ENCODE results near the gene ZCRB1. TPM values are rescaled to one million over a fixed set of nuclear protein-coding genes. Genes with fewer than 3 reads are reported as not detected.

ZCRB1 gene
- total and polyA plus RNA-seq, 2 experiments from 2014 or later, result 18.1 to 256 TPM

- TF ChIP-seq, protein P1, sequence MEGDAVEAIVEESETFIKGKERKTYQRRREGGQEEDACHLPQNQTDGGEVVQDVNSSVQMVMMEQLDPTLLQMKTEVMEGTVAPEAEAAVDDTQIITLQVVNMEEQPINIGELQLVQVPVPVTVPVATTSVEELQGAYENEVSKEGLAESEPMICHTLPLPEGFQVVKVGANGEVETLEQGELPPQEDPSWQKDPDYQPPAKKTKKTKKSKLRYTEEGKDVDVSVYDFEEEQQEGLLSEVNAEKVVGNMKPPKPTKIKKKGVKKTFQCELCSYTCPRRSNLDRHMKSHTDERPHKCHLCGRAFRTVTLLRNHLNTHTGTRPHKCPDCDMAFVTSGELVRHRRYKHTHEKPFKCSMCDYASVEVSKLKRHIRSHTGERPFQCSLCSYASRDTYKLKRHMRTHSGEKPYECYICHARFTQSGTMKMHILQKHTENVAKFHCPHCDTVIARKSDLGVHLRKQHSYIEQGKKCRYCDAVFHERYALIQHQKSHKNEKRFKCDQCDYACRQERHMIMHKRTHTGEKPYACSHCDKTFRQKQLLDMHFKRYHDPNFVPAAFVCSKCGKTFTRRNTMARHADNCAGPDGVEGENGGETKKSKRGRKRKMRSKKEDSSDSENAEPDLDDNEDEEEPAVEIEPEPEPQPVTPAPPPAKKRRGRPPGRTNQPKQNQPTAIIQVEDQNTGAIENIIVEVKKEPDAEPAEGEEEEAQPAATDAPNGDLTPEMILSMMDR (conservative IDR thresholded peaks at IDR 0.05; ENCODE audit: low read depth in 2 of 2), result no peak
- TF ChIP-seq NANOG (IDR thresholded peaks at IDR 0.05; ENCODE audit: borderline replicate concordance) (no peak), JUNB (IDR thresholded peaks at IDR 0.05; ENCODE audit: unreplicated experiment) (no peak), ZNF114 (CRISPR knock-in tag; IDR thresholded peaks at IDR 0.05) (no peak), POLR2AphosphoS5 (IDR thresholded peaks at IDR 0.05; ENCODE audit: low read depth) (no peak), ZNF331 (CRISPR knock-in tag; IDR thresholded peaks at IDR 0.05; ENCODE audit: low read depth) (no peak)
- TF ChIP-seq, protein P2, sequence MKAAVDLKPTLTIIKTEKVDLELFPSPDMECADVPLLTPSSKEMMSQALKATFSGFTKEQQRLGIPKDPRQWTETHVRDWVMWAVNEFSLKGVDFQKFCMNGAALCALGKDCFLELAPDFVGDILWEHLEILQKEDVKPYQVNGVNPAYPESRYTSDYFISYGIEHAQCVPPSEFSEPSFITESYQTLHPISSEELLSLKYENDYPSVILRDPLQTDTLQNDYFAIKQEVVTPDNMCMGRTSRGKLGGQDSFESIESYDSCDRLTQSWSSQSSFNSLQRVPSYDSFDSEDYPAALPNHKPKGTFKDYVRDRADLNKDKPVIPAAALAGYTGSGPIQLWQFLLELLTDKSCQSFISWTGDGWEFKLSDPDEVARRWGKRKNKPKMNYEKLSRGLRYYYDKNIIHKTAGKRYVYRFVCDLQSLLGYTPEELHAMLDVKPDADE (IDR thresholded peaks at IDR 0.05), result no peak
Measured at GRCh38 chr12:42362647-42363260, 36.9 kb upstream of the ZCRB1 start (continued).

- Histone ChIP-seq H3K36me3 (ENCODE audit: insufficient read depth) (no peaks in the 10 kb centered on the region), H3K4me3 (no peak overlapping the region), H3K9me2 (ENCODE audit: insufficient read depth) (no peaks in the 10 kb centered on the region), H3K79me2 (replicated peaks; ENCODE audit: insufficient read depth) (peaks cover 43% of the 10 kb centered on the region), H3K27ac (ENCODE audit: low read depth) (no peak overlapping the region), H3K27me3 (ENCODE audit: insufficient read depth) (no peaks in the 10 kb centered on the region), H3K4me2 (no peak overlapping the region), H3F3A (replicated peaks; ENCODE audit: low read depth) (no peaks in the 10 kb centered on the region), H3K4me1 (ENCODE audit: insufficient read depth) (peaks cover 16% of the 10 kb centered on the region), H4K20me1 (replicated peaks; ENCODE audit: insufficient read depth) (peaks cover 5% of the 10 kb centered on the region), H2AFZ (no peak overlapping the region)
- H3K27ac Mint-ChIP-seq, result no peak overlapping the region
- H3K9me3 Mint-ChIP-seq, result no peaks in the 10 kb centered on the region
- ATAC-seq (no peak), DNase-seq (ENCODE audit: low spot score) (no peak)
- H3K4me3 Mint-ChIP-seq, result no peak overlapping the region
- peaks cover 14% of the 10 kb centered on the region for H3K4me1 Mint-ChIP-seq
- peaks cover 2% of the 10 kb centered on the region; the same call in 1 of the 3 replicates for H3K36me3 Mint-ChIP-seq (ENCODE audit: low read depth)
- peaks cover 2% of the 10 kb centered on the region for H3K27me3 Mint-ChIP-seq (ENCODE audit: insufficient read depth, low read depth, poor library complexity)
- TF ChIP-seq EZH2phosphoT487 (IDR thresholded peaks at IDR 0.05; ENCODE audit: unreplicated experiment) (no peak), CREB1 (CRISPR knock-in tag; IDR thresholded peaks at IDR 0.05; ENCODE audit: low read depth) (no peak), POLR2AphosphoS5 (IDR thresholded peaks at IDR 0.05; ENCODE audit: low read depth) (no peak), REST (IDR thresholded peaks at IDR 0.05; ENCODE audit: unreplicated experiment) (no peak), STAT1 (IDR thresholded peaks at IDR 0.05; ENCODE audit: unreplicated experiment) (no peak)
- TF ChIP-seq, protein P3, sequence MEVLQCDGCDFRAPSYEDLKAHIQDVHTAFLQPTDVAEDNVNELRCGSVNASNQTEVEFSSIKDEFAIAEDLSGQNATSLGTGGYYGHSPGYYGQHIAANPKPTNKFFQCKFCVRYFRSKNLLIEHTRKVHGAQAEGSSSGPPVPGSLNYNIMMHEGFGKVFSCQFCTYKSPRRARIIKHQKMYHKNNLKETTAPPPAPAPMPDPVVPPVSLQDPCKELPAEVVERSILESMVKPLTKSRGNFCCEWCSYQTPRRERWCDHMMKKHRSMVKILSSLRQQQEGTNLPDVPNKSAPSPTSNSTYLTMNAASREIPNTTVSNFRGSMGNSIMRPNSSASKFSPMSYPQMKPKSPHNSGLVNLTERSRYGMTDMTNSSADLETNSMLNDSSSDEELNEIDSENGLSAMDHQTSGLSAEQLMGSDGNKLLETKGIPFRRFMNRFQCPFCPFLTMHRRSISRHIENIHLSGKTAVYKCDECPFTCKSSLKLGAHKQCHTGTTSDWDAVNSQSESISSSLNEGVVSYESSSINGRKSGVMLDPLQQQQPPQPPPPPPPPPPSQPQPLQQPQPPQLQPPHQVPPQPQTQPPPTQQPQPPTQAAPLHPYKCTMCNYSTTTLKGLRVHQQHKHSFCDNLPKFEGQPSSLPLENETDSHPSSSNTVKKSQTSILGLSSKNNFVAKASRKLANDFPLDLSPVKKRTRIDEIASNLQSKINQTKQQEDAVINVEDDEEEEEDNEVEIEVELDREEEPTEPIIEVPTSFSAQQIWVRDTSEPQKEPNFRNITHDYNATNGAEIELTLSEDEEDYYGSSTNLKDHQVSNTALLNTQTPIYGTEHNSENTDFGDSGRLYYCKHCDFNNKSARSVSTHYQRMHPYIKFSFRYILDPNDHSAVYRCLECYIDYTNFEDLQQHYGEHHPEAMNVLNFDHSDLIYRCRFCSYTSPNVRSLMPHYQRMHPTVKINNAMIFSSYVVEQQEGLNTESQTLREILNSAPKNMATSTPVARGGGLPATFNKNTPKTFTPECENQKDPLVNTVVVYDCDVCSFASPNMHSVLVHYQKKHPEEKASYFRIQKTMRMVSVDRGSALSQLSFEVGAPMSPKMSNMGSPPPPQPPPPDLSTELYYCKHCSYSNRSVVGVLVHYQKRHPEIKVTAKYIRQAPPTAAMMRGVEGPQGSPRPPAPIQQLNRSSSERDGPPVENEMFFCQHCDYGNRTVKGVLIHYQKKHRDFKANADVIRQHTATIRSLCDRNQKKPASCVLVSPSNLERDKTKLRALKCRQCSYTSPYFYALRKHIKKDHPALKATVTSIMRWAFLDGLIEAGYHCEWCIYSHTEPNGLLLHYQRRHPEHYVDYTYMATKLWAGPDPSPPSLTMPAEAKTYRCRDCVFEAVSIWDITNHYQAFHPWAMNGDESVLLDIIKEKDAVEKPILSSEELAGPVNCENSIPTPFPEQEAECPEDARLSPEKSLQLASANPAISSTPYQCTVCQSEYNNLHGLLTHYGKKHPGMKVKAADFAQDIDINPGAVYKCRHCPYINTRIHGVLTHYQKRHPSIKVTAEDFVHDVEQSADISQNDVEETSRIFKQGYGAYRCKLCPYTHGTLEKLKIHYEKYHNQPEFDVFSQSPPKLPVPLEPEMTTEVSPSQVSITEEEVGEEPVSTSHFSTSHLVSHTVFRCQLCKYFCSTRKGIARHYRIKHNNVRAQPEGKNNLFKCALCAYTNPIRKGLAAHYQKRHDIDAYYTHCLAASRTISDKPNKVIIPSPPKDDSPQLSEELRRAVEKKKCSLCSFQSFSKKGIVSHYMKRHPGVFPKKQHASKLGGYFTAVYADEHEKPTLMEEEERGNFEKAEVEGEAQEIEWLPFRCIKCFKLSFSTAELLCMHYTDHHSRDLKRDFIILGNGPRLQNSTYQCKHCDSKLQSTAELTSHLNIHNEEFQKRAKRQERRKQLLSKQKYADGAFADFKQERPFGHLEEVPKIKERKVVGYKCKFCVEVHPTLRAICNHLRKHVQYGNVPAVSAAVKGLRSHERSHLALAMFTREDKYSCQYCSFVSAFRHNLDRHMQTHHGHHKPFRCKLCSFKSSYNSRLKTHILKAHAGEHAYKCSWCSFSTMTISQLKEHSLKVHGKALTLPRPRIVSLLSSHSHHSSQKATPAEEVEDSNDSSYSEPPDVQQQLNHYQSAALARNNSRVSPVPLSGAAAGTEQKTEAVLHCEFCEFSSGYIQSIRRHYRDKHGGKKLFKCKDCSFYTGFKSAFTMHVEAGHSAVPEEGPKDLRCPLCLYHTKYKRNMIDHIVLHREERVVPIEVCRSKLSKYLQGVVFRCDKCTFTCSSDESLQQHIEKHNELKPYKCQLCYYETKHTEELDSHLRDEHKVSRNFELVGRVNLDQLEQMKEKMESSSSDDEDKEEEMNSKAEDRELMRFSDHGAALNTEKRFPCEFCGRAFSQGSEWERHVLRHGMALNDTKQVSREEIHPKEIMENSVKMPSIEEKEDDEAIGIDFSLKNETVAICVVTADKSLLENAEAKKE (CRISPR knock-in tag; IDR thresholded peaks at IDR 0.05), result no peak
Measured at GRCh38 chr12:42361909-42362646, 36.2 kb upstream of the ZCRB1 start.
